Neural progenitor cell (in vitro differentiated cells): ENCODE results near the gene ITM2B.

ENCODE experiments used
- EZH2 ChIP-seq: fragments of 200-600 bp; sonication (generic); IDR thresholded peaks from 2 replicates; pipeline ENCODE4 v1.6.1; 2017; ENCODE audit warnings: antibody characterized with exemption, mild to moderate bottlenecking, moderate library complexity
- EZH2phosphoT487 ChIP-seq: fragments of 200-600 bp; sonication (generic); IDR thresholded peaks from 2 replicates; pipeline ENCODE4 v1.6.1; 2017; ENCODE audit warnings: antibody characterized with exemption
- TF ChIP-seq, protein P1 (sequence below): fragments of 200-600 bp; sonication (generic); IDR thresholded peaks from 2 replicates; pipeline ENCODE4 v1.5.1; 2017; ENCODE audit warnings: antibody characterized with exemption, mild to moderate bottlenecking

DNA sequence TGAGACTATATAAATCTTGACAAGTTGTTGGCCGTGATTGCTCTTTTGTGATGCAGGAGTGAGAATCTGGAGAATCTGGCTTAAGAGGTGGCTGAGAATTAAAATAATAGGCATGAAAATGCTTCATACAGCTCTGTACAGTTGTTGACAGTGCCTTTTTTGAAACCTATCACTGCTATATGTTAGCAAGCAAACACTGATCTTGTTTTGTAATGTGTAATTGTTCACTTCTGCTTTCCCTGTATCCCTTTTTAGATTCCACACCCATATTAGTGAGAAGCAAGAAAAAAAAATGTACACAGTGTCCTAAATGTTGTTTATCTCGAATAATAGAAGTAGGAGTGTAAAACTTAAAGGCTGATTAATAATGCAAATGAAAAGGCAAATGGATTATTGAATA, 31.1 kb downstream of the ITM2B start:
- TF ChIP-seq, protein P1, sequence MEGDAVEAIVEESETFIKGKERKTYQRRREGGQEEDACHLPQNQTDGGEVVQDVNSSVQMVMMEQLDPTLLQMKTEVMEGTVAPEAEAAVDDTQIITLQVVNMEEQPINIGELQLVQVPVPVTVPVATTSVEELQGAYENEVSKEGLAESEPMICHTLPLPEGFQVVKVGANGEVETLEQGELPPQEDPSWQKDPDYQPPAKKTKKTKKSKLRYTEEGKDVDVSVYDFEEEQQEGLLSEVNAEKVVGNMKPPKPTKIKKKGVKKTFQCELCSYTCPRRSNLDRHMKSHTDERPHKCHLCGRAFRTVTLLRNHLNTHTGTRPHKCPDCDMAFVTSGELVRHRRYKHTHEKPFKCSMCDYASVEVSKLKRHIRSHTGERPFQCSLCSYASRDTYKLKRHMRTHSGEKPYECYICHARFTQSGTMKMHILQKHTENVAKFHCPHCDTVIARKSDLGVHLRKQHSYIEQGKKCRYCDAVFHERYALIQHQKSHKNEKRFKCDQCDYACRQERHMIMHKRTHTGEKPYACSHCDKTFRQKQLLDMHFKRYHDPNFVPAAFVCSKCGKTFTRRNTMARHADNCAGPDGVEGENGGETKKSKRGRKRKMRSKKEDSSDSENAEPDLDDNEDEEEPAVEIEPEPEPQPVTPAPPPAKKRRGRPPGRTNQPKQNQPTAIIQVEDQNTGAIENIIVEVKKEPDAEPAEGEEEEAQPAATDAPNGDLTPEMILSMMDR = no peak
- no peak for TF ChIP-seq EZH2phosphoT487
- no peak for TF ChIP-seq EZH2
